ENCODE measurements around the gene TRIM74.
A peak's percentile ranks its signal among the peaks of the same experiment; 100 is the strongest.
"Not testable (repeated sequence)": the region's sequence is repeated elsewhere in the genome, so short reads cannot be mapped to it uniquely, and the experiment has no call there.

TRIM74 gene

GRCh38 chr7:72925546-72926120 lies 43.6 kb downstream of the TRIM74 start:
- no peak for DNase-seq (ENCODE audit: insufficient read length, low spot score)
- no peak for FAIRE-seq
- TF ChIP-seq POU2F2 (IDR thresholded peaks at IDR 0.05; ENCODE audit: low read depth, low read length) = no peak
- no peak for TF ChIP-seq POLR2A (IDR thresholded peaks at IDR 0.05; ENCODE audit: low read depth, low read length)
- no peak for TF ChIP-seq POLR2AphosphoS5 (IDR thresholded peaks at IDR 0.05; ENCODE audit: low read depth, low read length)
- no peak for TF ChIP-seq PAX5 (IDR thresholded peaks at IDR 0.05; ENCODE audit: insufficient read depth, low read length, severe bottlenecking)
- no peak for TF ChIP-seq SPI1 (IDR thresholded peaks at IDR 0.05; ENCODE audit: low read depth, low read length)
- TF ChIP-seq TAF1 (IDR thresholded peaks at IDR 0.05; ENCODE audit: low read depth, low read length) = no peak

- DNase-seq (ENCODE audit: insufficient read length, low spot score) (peak; percentile 90), FAIRE-seq (peak; percentile 97)
- no peak for TF ChIP-seq SPI1 (IDR thresholded peaks at IDR 0.05; ENCODE audit: low read depth, low read length)
- TF ChIP-seq POLR2A (IDR thresholded peaks at IDR 0.05; ENCODE audit: low read depth, low read length) = peak; percentile 87
- peak; percentile 88 for TF ChIP-seq POLR2AphosphoS5 (IDR thresholded peaks at IDR 0.05; ENCODE audit: low read depth, low read length)
- TF ChIP-seq POU2F2 (IDR thresholded peaks at IDR 0.05; ENCODE audit: low read depth, low read length) = peak; percentile 63; the same call in 1 of the 2 replicates
- no peak for TF ChIP-seq PAX5 (IDR thresholded peaks at IDR 0.05; ENCODE audit: insufficient read depth, low read length, severe bottlenecking)
- peak; percentile 60; the same call in 1 of the 2 replicates for TF ChIP-seq TAF1 (IDR thresholded peaks at IDR 0.05; ENCODE audit: low read depth, low read length)
These were observed 44.3 kb downstream of the TRIM74 start, which contains the start of gene POM121 for GRCh38 chr7:72924733-72925545. Gene POM121 (plus strand): TSS chr7:72925095. CDS start chr7:72925122, 27 bp downstream.

GRCh38 chr7:72924386-72924732 lies 44.9 kb downstream of the TRIM74 start:
- FAIRE-seq (no peak), DNase-seq (ENCODE audit: insufficient read length, low spot score) (no peak)
- TF ChIP-seq PAX5 (IDR thresholded peaks at IDR 0.05; ENCODE audit: insufficient read depth, low read length, severe bottlenecking) (no peak), POU2F2 (IDR thresholded peaks at IDR 0.05; ENCODE audit: low read depth, low read length) (no peak), SPI1 (IDR thresholded peaks at IDR 0.05; ENCODE audit: low read depth, low read length) (no peak), POLR2AphosphoS5 (IDR thresholded peaks at IDR 0.05; ENCODE audit: low read depth, low read length) (no peak), TAF1 (IDR thresholded peaks at IDR 0.05; ENCODE audit: low read depth, low read length) (no peak), POLR2A (IDR thresholded peaks at IDR 0.05; ENCODE audit: low read depth, low read length) (no peak)

GRCh38 chr7:72919256-72919775 lies 50.0 kb downstream of the TRIM74 start:
- no peak for TF ChIP-seq PAX5 (IDR thresholded peaks at IDR 0.05; ENCODE audit: insufficient read depth, low read length, severe bottlenecking)
- no peak for TF ChIP-seq POLR2A (IDR thresholded peaks at IDR 0.05; ENCODE audit: low read depth, low read length)
- TF ChIP-seq POLR2AphosphoS5 (IDR thresholded peaks at IDR 0.05; ENCODE audit: low read depth, low read length) = no peak
- DNase-seq (ENCODE audit: insufficient read length, low spot score) (no peak), FAIRE-seq (no peak)

GRCh38 chr7:72914756-72915525 lies 54.3 kb downstream of the TRIM74 start:
- DNase-seq (ENCODE audit: insufficient read length, low spot score); FAIRE-seq: not testable (repeated sequence)

- not testable (repeated sequence) for FAIRE-seq; DNase-seq (ENCODE audit: insufficient read length, low spot score)
These were observed 55.5 kb downstream of the TRIM74 start for GRCh38 chr7:72913750-72914149.

GRCh38 chr7:72911395-72911794 lies 57.9 kb downstream of the TRIM74 start:
- not testable (repeated sequence) for DNase-seq (ENCODE audit: insufficient read length, low spot score); FAIRE-seq
